Measurements from ENCODE around the gene TIAM2. TPM values are rescaled to one million over a fixed set of nuclear protein-coding genes. Genes with fewer than 3 reads are reported as not detected.
A peak's percentile ranks its signal among the peaks of the same experiment; 100 is the strongest.

TIAM2 gene
- total RNA-seq, 1 experiment from 2014 or later = 3.8 TPM

- Mint-ChIP-seq H3K27me3 (ENCODE audit: insufficient read depth, unreplicated experiment) (no peaks in the 10 kb centered on the region), H3K4me1 (ENCODE audit: low read depth, unreplicated experiment) (no peaks in the 10 kb centered on the region), H3K4me3 (ENCODE audit: unreplicated experiment) (no peak overlapping the region), H3K36me3 (ENCODE audit: insufficient read depth, unreplicated experiment) (no peaks in the 10 kb centered on the region), H3K27ac (ENCODE audit: unreplicated experiment) (no peak overlapping the region), H3K9me3 (ENCODE audit: unreplicated experiment) (no peaks in the 10 kb centered on the region)
- intact Hi-C loops (cut with micrococcal nuclease; ENCODE audit: unreplicated experiment) = no loop called here
- no peaks in the 10 kb centered on the region for H3K9me3 ChIP-seq
- H3K27me3 ChIP-seq (replicated peaks; ENCODE audit: control insufficient read depth, insufficient read depth, low read length) = no peaks in the 10 kb centered on the region
- H3K36me3 ChIP-seq (ENCODE audit: control insufficient read depth, insufficient read depth, low read length) = no peaks in the 10 kb centered on the region
- no peak for DNase-seq
- no TSS peak for BruUV-seq (replicated peaks)
- no peaks in the 10 kb centered on the region for H3K4me1 ChIP-seq
- TF ChIP-seq, protein P1, sequence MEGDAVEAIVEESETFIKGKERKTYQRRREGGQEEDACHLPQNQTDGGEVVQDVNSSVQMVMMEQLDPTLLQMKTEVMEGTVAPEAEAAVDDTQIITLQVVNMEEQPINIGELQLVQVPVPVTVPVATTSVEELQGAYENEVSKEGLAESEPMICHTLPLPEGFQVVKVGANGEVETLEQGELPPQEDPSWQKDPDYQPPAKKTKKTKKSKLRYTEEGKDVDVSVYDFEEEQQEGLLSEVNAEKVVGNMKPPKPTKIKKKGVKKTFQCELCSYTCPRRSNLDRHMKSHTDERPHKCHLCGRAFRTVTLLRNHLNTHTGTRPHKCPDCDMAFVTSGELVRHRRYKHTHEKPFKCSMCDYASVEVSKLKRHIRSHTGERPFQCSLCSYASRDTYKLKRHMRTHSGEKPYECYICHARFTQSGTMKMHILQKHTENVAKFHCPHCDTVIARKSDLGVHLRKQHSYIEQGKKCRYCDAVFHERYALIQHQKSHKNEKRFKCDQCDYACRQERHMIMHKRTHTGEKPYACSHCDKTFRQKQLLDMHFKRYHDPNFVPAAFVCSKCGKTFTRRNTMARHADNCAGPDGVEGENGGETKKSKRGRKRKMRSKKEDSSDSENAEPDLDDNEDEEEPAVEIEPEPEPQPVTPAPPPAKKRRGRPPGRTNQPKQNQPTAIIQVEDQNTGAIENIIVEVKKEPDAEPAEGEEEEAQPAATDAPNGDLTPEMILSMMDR (IDR thresholded peaks at IDR 0.05; ENCODE audit: insufficient read depth in 1 of 2, low read depth in 1 of 2, low read length in 1 of 2, severe bottlenecking in 1 of 2, unreplicated experiment in 1 of 2) = no peak
- CTCF ChIA-PET = no interaction called here
- POLR2A ChIA-PET = no interaction called here
- H3K4me3 ChIP-seq (ENCODE audit: low read depth, low read length) = no peak overlapping the region
These were observed 115.6 kb downstream of the TIAM2 start for GRCh38 chr6:155110721-155111120.

GRCh38 chr6:155112757-155113156 is 117.6 kb downstream of the TIAM2 start:
- Mint-ChIP-seq H3K9me3 (ENCODE audit: unreplicated experiment) (no peaks in the 10 kb centered on the region), H3K27ac (ENCODE audit: unreplicated experiment) (no peak overlapping the region), H3K4me3 (ENCODE audit: unreplicated experiment) (no peak overlapping the region), H3K36me3 (ENCODE audit: insufficient read depth, unreplicated experiment) (no peaks in the 10 kb centered on the region), H3K4me1 (ENCODE audit: low read depth, unreplicated experiment) (no peaks in the 10 kb centered on the region), H3K27me3 (ENCODE audit: insufficient read depth, unreplicated experiment) (no peaks in the 10 kb centered on the region)
- no peaks in the 10 kb centered on the region for H3K4me1 ChIP-seq
- DNase-seq = no peak
- H3K4me3 ChIP-seq (ENCODE audit: low read depth, low read length) = no peak overlapping the region
- no TSS peak for BruUV-seq (replicated peaks)
- intact Hi-C loops (cut with micrococcal nuclease; ENCODE audit: unreplicated experiment) = no loop called here
- H3K9me3 ChIP-seq = no peaks in the 10 kb centered on the region
- TF ChIP-seq, protein P1 (IDR thresholded peaks at IDR 0.05; ENCODE audit: insufficient read depth in 1 of 2, low read depth in 1 of 2, low read length in 1 of 2, severe bottlenecking in 1 of 2, unreplicated experiment in 1 of 2) = no peak
- H3K36me3 ChIP-seq (ENCODE audit: control insufficient read depth, insufficient read depth, low read length) = no peaks in the 10 kb centered on the region
- no peaks in the 10 kb centered on the region for H3K27me3 ChIP-seq (replicated peaks; ENCODE audit: control insufficient read depth, insufficient read depth, low read length)
- ChIA-PET POLR2A (no interaction called here), CTCF (no interaction called here)

DNA sequence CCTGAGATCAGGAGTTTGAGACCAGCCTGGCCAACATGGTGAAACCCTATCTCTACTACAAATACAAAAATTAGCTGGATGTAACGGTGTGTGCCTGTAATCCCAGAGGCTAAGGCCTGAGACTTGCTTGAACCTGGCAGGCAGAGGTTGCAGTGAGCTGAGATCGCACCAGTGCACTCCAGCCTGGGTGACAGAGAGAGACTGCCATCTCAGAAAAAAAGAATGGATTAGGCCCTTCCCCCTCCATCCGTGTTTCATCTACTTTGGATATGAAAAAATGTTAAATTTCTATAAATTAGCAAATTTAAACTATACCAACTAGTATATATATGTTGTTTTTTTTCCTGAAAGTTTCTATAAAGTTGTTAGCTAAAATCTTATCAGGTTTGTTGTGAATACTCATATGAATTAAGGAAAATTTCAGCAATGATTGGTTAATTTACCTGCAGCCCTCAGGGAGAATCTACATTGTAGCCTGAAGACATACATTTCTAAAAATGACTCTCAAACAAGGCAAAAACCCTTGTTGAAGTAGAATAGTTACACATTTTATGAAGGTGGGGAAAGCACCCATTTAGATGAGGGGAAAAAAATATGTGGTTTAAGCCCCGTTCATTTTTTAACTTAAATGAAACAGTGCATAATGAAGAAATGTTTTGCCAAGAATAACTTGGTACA is 120.9 kb downstream of the TIAM2 start:
- Mint-ChIP-seq H3K9me3 (ENCODE audit: unreplicated experiment) (no peaks in the 10 kb centered on the region), H3K4me1 (ENCODE audit: low read depth, unreplicated experiment) (peaks cover 12% of the 10 kb centered on the region), H3K27ac (ENCODE audit: unreplicated experiment) (peak overlapping the region; percentile 39), H3K36me3 (ENCODE audit: insufficient read depth, unreplicated experiment) (no peaks in the 10 kb centered on the region), H3K27me3 (ENCODE audit: insufficient read depth, unreplicated experiment) (no peaks in the 10 kb centered on the region), H3K4me3 (ENCODE audit: unreplicated experiment) (no peak overlapping the region)
- H3K27me3 ChIP-seq (replicated peaks; ENCODE audit: control insufficient read depth, insufficient read depth, low read length) = no peaks in the 10 kb centered on the region
- H3K4me1 ChIP-seq = peaks cover 10% of the 10 kb centered on the region
- no peak for DNase-seq
- H3K4me3 ChIP-seq (ENCODE audit: low read depth, low read length) = no peak overlapping the region
- H3K36me3 ChIP-seq (ENCODE audit: control insufficient read depth, insufficient read depth, low read length) = no peaks in the 10 kb centered on the region
- TF ChIP-seq, protein P1 (IDR thresholded peaks at IDR 0.05; ENCODE audit: insufficient read depth in 1 of 2, low read depth in 1 of 2, low read length in 1 of 2, severe bottlenecking in 1 of 2, unreplicated experiment in 1 of 2) = no peak
- H3K9me3 ChIP-seq = no peaks in the 10 kb centered on the region
- ChIA-PET CTCF (no interaction called here), POLR2A (interaction anchor here (0.6 kb wide), 1 partner anchor 28 kb away, joined by 5 read pairs; no protein-coding TSS in a partner anchor)
- BruUV-seq (replicated peaks) = no TSS peak
- intact Hi-C loops (cut with micrococcal nuclease; ENCODE audit: unreplicated experiment) = no loop called here

All from Caco-2 (cell line).